NT2/D1 (cell line): ENCODE measurements around the gene WASL.
"Not testable (repeated sequence)": the region's sequence is repeated elsewhere in the genome, so short reads cannot be mapped to it uniquely, and the experiment has no call there.

ENCODE experiments used
- DNase-seq: peaks from one replicate; pipeline ENCODE4 v3.0.0-alpha.2; 2011; ENCODE audit warnings: low read depth, low spot score
- H3K27me3 ChIP-seq: 2 replicates; pipeline ENCODE4 v1.6.0; 2011; ENCODE audit warnings: mild to moderate bottlenecking; ENCODE audit not compliant: insufficient read length, insufficient read depth
- H3K36me3 ChIP-seq: 2 replicates; pipeline ENCODE4 v1.6.1; 2011; ENCODE audit warnings: mild to moderate bottlenecking, low read length, mixed read lengths; ENCODE audit not compliant: insufficient read depth, insufficient read length
- H3K4me1 ChIP-seq: 2 replicates; pipeline ENCODE4 v1.5.1; 2011; ENCODE audit not compliant: insufficient read depth, insufficient read length
- H3K4me3 ChIP-seq: 2 replicates; pipeline ENCODE4 v1.5.1; 2011; ENCODE audit warnings: low read depth; ENCODE audit not compliant: insufficient read length
- H3K9ac ChIP-seq: 2 replicates; pipeline ENCODE4 v1.6.0; 2011; ENCODE audit warnings: low read depth; ENCODE audit not compliant: insufficient read length
- H3K9me3 ChIP-seq: 2 replicates; pipeline ENCODE4 v1.5.1; 2011; ENCODE audit warnings: mild to moderate bottlenecking, low read length; ENCODE audit not compliant: insufficient read depth
- SUZ12 ChIP-seq: IDR thresholded peaks from 2 replicates; pipeline ENCODE4 v1.6.1; 2011; ENCODE audit not compliant: insufficient read length, insufficient read depth; ENCODE audit errors: extremely low read depth
- YY1 ChIP-seq: IDR thresholded peaks from 2 replicates; pipeline ENCODE4 v1.6.1; 2011; ENCODE audit not compliant: insufficient read length, insufficient read depth
- ZNF274 ChIP-seq: IDR thresholded peaks from 2 replicates; pipeline ENCODE4 v1.6.1; 2011; ENCODE audit warnings: mild to moderate bottlenecking, low read depth, low read length

WASL gene

GRCh38 chr7:123635551-123636359, 113.0 kb downstream of the WASL start:
- no peak for DNase-seq
- Histone ChIP-seq H3K4me1 (no peaks in the 10 kb centered on the region), H3K9me3 (no peaks in the 10 kb centered on the region), H3K27me3 (no peaks in the 10 kb centered on the region), H3K9ac (no peak overlapping the region), H3K36me3 (no peaks in the 10 kb centered on the region), H3K4me3 (no peak overlapping the region)
- TF ChIP-seq ZNF274: no peak
- TF ChIP-seq YY1: no peak
- no peak for TF ChIP-seq SUZ12

GRCh38 chr7:123634011-123634573, 114.7 kb downstream of the WASL start:
- DNase-seq, H3K4me1 ChIP-seq, H3K9ac ChIP-seq, H3K27me3 ChIP-seq, H3K9me3 ChIP-seq, H3K4me3 ChIP-seq, H3K36me3 ChIP-seq: not testable (repeated sequence)

GRCh38 chr7:123633553-123633952, 115.2 kb downstream of the WASL start:
- H3K9ac ChIP-seq: no peak overlapping the region
- H3K36me3 ChIP-seq: no peaks in the 10 kb centered on the region
- no peaks in the 10 kb centered on the region for H3K9me3 ChIP-seq
- no peak for TF ChIP-seq SUZ12
- no peak for TF ChIP-seq YY1
- TF ChIP-seq ZNF274: no peak
- DNase-seq: no peak
- H3K4me3 ChIP-seq: no peak overlapping the region
- no peaks in the 10 kb centered on the region for H3K4me1 ChIP-seq
- H3K27me3 ChIP-seq: no peaks in the 10 kb centered on the region

GRCh38 chr7:123632808-123633207, 116.0 kb downstream of the WASL start:
- H3K9ac ChIP-seq: no peak overlapping the region
- TF ChIP-seq SUZ12 (no peak), YY1 (no peak), ZNF274 (no peak)
- no peaks in the 10 kb centered on the region for H3K4me1 ChIP-seq
- no peak for DNase-seq
- no peaks in the 10 kb centered on the region for H3K9me3 ChIP-seq
- H3K4me3 ChIP-seq: no peak overlapping the region
- no peaks in the 10 kb centered on the region for H3K27me3 ChIP-seq
- H3K36me3 ChIP-seq: no peaks in the 10 kb centered on the region
